NCI-H2029 (cell line): ENCODE results near the gene IZUMO1.

Source experiments
- DNase-seq: peaks from one replicate; lab custom pipeline; 2025; lab: John Stamatoyannopoulos, UW

IZUMO1 gene

DNA sequence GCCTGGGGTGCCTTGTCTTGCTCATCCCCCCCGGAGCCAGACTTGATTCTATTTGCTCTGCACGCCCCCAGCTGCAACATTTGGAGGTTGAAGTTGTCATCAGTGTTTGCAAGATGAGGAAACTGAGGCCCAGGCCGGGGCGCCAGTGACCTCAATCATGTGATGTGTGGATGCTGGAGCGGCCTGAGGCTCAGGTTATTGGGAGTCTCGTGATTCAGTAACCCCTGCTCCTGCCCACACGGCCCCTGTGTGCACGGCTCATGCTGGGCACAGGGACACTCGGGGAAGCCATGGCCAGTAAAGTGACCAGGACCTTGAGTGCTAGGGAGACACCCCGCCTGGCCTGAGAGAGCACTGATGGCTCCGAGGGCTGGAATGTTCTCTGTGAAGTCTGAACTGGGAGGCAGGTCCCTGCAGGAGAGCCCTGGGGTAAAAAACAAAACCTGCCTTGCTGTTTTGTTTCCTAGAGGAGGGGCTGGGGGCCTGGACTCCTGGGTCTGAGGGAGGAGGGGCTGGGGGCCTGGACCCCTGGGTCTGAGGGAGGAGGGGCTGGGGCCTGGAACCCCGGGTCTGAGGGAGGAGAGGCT is 10.5 kb upstream of the IZUMO1 start:
- DNase-seq: no peak

DNA sequence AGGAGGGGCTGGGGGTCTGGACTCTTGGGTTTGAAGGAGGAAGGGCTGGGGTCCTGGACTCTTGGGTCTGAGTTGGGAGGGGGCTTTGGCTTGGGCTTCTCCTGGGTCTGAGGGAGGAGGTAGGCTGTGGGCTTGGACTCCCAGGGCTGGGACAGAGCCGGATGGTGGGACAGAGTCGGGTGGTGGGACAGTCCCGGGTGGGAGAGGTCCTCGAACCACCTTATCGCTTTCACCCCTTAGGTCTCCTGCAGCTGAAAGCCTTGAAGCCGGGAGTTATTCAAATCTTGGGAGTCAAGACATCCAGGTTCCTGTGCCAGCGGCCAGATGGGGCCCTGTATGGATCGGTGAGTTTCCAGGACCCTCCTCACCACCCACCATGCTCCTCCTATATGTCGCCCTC is 10.0 kb upstream of the IZUMO1 start:
- no peak for DNase-seq

DNA sequence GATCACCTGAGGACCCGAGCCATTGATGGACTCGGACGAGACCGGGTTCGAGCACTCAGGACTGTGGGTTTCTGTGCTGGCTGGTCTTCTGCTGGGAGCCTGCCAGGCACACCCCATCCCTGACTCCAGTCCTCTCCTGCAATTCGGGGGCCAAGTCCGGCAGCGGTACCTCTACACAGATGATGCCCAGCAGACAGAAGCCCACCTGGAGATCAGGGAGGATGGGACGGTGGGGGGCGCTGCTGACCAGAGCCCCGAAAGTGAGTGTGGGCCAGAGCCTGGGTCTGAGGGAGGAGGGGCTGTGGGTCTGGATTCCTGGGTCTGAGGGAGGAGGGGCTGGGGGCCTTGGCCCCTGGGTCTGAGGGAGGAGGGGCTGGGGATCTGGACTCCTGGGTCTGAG is 9.5 kb upstream of the IZUMO1 start:
- DNase-seq: no peak

GRCh38 chr19:48755787-48756186 is 9.1 kb upstream of the IZUMO1 start:
- DNase-seq: no peak

- peak; percentile 81 for DNase-seq
These were observed 8.5 kb upstream of the IZUMO1 start, which contains the start of gene FGF21 for GRCh38 chr19:48755084-48755641. Gene FGF21, plus strand, starts transcription at chr19:48755524. Its CDS starts 713 bp downstream, at chr19:48756237.

GRCh38 chr19:48752496-48753365 is 6.0 kb upstream of the IZUMO1 start, which contains the start of gene FUT1:
Gene FUT1, minus strand, starts transcription at chr19:48752641. Its CDS starts 1,360 bp downstream, at chr19:48751281.
- DNase-seq: peak; percentile 92

GRCh38 chr19:48751845-48752495 is 5.3 kb upstream of the IZUMO1 start:
- DNase-seq: no peak

DNA sequence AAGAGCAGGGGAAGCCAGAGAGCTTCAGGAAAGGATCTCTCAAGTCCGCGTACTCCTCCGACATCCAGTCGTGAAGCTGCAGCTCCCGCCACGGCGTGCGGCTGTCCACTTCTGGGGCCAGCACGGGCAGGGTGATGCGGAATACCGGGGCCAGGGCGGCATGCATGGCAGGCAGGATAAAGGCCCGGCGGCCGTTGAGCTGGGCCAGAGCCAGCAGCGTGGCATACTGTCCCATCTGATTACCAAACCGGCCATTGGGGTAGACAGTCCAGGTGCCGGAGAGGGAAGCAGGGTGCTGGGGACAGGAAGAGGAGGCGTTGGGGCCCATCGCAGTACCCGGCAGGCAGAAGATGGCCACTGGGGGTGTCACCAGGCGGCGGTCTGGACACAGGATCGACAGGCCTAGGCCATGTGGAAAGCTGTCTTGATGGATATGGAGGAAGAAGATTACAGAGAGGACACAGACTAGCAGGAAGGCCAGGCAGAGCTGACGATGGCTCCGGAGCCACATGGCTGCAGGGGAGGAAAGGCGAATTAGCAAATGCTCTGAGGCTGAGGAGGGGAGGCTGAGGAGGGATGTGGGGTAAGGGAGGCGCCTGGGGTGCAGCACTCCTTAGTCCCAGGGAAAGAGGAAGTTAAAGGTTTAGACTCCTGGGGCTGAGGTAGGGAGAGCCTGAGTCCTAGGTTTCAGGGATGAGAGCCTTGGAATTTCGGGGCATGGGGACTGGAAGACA is 4.2 kb upstream of the IZUMO1 start:
- DNase-seq: no peak

DNA sequence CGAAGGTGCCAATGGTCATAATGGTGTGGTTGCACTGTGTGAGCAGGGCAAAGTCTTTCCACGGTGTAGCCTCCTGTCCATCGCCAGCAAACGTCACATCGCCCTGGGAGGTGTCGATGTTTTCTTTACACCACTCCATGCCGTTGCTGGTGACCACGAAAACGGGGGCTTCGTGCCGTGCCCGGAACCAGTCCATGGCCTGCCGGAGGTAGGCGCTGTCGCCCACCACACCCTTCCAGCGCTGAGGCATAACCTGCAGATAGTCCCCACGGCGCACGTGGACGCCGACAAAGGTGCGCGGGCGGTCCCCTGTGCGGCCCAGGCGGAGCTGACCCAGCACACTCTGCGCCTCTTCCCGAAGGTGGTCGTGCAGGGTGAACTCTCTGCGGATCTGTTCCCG is 3.6 kb upstream of the IZUMO1 start:
- DNase-seq: no peak

- no peak for DNase-seq
These were observed 3.0 kb upstream of the IZUMO1 start for GRCh38 chr19:48749571-48750198.

GRCh38 chr19:48746110-48746509 is 599 bp downstream of the IZUMO1 start:
- DNase-seq: no peak

DNA sequence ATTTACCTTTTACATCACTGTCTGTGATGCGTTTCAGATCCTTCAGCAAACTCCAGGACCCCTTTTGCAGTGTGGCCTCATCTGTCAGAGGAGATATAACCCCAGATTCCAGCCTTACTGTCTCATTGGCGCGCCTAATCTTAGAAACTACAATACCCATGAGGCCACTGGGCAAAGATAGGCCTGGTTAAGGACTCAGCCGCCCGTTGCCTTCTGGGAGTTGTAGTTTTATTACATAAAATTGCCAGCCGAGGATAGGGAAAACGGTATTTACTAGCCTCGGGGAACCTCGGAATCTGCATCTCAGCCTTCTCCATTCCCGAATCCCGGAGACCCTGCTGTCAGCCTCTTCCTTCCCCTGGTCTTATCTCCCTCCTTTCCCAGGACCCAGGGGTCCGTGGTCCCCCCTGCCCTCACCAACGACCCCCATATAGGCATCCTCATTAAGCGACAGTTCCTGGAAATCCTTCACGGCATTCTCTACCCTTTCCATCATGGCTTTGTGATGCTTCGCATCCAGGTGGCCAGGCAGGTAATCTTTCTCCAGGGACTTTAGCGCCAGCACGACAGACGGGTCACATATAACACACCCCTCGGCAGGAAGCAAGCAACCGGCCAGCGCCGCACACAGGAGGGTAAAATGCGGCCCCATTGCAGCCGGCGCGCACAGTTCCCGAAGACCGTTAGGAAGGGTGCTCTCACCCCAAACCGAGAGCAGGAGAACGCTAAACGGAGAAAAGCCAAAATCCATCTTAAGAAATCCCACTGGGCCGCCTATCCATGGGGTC is 1.3 kb downstream of the IZUMO1 start:
- peak; percentile 32 for DNase-seq

GRCh38 chr19:48742096-48742495 is 4.6 kb downstream of the IZUMO1 start:
- DNase-seq: no peak

DNA sequence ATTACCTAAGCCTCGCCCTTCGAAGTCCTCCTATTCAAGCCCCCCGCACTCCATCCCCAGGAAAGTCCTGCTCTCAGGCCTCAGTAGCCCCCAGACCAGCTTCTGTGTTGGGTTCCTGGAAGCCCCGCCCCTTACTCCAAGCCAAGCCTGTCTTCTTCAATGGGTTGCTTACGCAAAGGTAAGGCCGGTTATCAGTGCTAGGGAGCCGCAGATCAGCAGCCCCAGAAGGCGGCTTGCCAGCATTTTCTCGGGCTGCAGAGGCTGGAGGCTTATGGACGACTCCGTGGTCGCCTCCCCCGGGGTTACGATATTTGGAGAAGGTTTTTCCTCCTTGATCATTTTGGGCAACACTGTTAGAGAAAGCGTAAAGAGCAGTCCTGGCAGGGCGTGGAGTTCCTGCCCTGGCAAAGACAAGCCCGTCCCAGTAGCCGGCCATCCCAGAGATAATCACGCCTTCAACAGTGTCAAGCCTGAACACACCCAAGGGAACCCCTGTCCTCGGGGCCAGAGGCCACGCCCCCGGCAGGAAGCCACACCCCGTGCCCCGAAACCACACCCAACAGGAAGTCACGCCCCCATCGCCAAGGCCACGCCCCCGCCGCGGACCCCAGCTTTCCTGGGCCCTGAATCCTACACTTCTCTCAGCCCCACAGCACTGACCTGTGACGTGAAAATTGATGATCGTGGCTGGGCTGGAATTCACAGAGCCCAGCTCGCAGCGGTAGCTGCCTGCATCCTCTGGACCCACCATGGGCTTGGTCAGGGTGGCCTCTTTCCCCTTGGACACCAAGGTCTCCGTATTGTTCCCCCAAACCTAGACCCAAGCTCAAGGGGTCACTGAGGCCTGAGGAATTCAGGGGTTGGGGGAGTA is 5.3 kb downstream of the IZUMO1 start:
- no peak for DNase-seq

GRCh38 chr19:48740164-48740972 is 6.3 kb downstream of the IZUMO1 start, which contains the start of gene RASIP1:
Gene RASIP1, minus strand, starts transcription at chr19:48740610. Its CDS starts 328 bp downstream, at chr19:48740282.
- DNase-seq: no peak

GRCh38 chr19:48739404-48740163 is 7.1 kb downstream of the IZUMO1 start:
- no peak for DNase-seq

- peak; percentile 88 for DNase-seq
These were observed 7.9 kb downstream of the IZUMO1 start for GRCh38 chr19:48738557-48739403.
